ENCODE measurements around the gene PALD1.

The PALD1 gene

DNA sequence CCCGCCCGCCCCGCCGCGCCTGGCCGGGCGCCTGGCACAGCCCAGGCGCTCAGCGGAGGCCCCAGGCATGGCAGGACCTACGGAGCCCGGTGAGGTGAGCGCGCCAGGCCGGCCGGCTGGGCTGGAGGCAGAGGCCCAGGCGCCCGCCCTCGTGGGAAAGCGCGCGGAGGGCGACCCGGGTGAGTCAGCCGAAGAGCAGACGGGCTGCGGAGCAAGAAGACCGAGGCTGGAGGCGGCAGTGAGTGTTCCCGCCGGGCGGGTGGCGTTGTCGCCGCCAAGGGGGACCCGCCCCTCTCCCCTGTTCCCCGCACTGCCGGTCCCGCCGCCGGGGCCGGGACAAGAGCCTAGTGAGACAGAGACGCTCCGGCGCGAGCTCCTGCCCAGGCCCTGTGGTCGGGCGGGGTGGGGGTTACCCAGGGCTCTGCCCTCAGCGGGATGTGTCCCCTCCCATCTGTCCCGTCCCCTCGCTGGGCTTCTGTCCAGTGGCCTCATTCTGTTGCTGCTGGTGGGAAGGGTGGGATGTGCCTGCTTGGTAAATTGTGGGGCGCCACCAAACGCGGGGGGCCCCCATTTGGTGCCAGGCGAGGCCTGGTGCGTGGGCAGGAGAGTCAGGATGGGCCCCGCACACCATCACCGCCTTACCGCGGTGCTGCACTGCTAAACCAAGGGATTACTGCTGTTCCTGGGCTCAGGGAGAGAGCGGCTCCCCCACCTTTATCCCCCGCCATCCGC, 20.1 kb upstream of the PALD1 start:
- peak; percentile 72 for DNase-seq

- peak; percentile 32 for DNase-seq
Observed at GRCh38 chr10:70459061-70459773, 19.4 kb upstream of the PALD1 start.

DNA sequence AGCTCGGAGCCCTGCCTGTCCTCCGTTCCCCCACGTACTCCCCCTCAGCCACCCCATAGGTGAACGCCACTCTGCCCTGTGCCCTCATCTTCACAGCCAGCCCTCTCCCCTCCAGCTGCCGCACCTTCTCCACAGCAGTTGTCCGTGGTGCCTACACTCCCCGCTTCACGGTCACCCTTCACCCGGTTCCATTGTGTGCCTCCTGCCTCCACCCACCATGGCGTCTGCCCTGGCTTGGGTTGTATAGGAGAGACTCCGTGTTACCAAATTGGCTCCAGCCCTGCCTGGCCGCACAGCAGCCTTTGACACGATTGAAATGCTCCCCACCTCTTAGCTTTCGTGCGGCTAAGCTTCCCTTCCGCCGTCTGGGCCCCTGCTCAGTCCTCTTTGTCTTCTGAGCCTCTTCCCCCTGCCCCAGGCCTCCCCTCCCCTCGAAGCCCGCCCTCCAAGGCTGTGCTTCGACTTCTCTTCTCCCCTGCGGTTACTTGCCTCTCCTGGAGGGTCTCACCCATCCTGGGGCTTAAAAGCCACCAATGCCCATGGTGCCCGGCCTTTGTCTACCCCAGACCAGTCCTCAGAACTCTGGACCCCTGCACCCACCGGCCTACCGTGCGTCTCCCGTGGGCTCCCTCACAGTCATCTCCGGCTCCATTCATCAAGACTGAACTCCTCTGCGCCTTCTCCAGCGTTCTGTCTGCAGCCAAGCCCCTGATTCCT, 18.6 kb upstream of the PALD1 start:
- DNase-seq, result peak; percentile 33

DNA sequence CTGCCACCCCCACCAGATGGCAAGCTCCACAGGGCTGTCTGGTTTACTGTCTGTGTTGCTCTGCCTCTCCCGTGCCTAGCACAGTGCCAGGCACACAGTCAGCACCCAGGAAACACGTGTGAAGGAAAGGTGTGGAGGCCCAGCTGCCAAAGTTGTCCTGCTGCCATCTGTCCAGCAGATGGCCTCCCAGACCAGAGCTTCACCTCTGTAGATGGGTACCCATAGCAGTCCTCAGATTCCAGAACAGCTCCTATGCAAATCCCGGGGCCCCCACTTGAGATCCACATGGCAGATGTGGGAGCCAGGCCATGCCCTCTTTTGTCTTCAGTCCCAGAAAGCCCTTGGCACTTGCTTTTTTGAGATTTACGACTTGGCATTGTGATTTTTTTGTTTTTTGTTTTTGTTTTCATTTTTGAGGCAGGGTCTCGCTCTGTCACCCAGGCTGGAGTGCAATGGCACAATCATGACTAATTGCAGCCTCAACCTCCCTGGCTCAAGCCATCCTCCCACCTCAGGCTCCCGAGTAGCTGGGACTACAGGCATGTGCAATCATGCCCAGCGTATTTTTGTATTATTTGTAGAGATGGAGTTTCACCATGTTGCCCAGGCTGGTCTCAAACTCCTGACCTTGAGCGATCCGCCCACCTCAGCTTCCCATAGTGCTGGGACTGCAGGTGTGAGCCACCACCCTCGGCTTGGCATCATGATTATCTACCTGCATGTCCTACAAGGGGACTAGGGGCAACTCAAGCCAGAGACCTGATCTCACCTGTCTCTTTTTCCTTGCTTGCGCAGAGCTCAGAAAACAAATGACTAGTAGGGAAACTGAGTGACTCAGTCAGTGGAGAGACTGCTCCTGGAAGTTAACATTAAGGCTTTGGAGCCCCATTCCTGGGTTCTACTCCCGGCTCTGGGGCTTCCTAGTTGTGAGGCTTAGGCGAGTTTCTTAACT, 16.9 kb upstream of the PALD1 start:
- DNase-seq, result peak; percentile 60

DNA sequence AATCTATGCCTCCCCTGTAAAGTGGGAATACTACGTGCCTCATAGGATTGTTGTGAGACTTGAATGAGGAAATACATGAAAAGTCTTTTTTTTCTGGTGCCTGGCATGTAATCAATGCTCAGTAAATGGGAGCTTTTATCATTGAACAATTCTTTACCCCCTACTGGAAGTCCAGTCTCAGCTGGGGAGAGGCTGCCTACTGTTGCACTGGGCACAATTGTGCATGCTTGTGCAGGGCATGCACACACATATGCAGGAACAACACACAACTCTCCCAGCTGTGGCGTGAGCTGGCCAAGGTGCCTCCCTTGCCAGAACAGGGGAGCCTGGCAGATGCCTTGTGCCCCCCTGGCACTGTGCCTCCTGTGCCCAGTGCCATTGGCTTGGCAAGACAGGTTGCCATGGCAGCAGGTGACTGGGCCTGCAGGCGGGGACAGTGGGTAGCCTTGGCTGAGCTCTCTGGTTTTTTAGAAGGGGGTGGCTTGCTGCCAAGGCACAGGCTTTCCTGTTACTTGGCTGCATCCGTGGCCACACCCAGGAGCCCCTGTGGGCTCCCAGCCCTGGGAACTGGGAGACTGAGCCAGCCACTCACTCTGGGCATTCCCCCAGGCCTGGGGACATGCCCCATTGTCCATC, 16.1 kb upstream of the PALD1 start:
- peak; percentile 78 for DNase-seq

GRCh38 chr10:70465278-70465677, 13.3 kb upstream of the PALD1 start:
- peak; percentile 16 for DNase-seq

- DNase-seq, result peak; percentile 15
Observed at GRCh38 chr10:70465832-70466231, 12.7 kb upstream of the PALD1 start.

DNA sequence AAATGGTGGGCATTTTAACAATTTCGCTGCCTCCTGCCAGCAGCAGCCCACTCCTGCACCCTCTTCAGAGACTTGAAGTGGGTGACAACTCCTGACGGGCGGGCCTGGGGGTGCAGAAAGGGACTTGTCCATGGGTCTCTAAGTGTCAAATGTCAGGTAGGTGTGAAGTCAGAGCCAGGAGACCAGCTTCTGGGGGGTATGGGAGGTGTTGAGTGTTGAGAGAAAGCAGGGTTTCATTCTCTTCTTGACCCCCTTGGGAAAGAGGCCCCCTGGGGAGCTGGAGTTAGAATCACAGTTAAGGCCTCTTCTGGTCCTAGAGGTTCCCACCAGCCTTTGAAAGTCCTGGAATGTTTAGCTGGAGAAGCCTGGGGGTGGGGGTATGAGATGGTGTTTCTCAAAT, 11.6 kb upstream of the PALD1 start:
- DNase-seq, result no peak

DNA sequence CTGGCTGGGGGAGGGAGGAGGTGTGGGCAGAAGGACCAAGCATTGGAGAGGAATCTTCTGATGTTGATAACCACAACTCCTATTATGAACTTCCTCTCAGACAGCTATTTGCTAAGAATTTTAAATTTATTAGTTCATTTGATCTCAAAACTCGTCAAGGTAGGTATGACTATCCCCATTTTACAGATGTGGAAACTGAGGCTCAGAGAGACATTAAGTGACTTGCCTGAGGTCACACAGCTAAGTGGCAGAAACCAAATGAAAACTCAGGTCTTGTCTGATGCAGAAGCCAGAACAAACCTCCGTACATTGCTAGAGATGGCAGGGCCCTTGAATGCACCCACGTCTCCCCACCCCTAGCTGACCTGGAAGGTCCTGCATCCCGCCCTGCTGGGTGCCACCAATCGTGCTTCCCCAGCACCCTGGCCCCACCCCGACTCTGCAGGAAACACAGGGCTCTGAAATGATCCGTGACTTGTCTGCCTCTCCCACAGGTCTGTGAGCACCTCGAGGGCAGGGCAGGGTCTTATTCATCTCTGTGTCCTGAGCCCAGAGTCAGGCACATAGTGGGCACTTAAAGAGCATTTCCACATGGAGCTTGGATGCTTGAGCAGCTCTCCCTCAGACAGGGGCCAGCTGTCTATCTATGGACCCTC, 5.6 kb upstream of the PALD1 start:
- DNase-seq, result no peak

DNA sequence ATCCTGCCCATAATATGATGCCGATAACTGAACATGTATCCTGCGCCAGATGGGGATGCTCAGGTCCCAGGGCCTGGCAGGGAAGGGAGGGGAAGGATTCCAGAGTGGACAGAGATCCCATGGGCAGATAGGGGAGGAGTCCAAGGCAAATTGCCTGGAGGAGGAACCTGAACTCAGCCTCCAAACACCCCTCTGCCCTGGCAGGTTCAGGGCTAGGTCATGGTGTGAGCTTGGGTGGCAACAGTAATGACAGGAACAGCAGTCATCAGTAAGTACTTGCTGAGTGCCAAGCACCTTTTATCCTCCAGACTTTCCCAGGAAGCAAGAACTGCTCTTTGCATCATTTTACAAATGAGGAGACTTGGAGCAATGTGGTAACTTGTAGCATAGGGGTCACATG, 3.8 kb upstream of the PALD1 start:
- no peak for DNase-seq

DNA sequence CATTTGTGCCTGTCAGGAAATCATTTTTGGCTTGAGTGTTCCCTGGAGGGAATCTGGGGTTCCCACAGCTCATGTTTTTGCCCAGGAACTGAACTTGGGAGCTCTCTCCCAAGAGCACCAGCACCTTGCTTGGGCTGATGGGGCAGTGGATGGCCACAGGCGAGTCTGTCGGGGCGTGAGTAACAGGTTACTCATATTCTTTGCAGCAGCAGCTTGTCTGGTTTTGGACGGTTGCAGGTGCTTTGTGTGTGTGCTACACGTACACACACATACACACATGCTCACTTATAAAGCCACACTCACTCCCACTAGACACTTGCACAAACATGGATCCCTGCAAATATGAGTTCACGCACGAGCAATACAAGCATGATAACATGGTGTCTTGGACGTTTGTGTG, 2.9 kb upstream of the PALD1 start:
- DNase-seq, result no peak

DNA sequence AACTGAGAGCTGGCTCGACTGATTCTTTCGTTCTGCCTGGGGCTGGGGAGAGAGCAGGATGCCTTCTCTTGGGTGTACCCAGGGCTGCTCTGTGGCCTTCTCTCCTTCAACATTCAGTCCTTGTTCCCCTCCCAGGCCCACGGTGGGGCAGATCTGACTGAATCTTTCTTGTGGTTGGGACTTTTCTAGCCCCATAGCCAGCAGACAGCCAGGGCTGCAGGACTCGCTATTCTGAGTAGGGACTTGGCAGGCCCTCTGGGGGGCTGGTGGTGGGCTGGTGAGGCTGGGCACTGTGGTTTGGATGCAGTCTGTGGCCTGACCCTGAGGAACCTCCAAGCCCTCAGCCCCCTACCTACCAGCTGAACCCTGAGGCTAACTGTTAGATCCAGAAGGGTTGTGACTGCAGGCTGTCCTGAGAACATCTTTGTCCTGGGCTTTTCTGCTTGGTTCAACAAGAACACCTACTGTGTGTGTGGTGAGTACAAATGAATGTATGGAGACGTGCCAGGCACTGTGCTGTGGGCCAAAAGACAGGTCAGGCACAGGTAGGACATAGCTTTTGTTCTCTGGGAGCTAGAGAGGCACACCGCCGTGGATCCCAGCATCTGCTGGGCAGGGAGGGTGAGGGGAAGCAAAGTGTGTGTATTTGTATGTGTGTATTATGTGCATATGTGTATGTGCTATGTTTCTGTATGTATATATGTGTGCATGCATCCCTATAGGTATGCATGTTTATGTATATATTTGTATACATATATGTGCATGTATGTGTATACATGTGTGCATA, 2.1 kb upstream of the PALD1 start:
- no peak for DNase-seq

DNA sequence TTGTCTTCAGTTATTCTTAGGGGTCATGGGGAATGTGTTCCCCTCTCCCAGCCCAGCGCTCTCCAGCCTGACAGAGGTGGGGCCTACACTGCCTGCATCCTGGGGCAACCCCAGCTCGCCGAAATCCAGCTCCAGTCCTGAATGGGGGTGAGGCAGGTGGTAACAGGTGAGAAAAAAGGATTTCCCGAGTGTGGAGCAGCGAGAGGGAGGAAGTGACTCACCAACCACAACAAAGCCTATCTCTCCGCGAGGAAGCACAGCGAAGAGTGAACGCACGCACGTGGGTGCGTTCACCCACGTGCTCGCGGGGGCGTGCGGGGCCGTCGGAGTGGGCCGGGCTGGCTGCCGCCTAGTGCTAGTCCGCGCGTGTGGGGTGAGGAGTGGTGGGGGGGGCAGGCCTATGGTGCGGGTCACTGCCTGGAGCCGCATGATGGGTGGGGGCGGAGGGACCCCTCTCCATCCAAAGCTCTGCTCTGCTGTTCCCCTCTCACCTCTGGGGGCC, 855 bp upstream of the PALD1 start:
- no peak for DNase-seq

DNA sequence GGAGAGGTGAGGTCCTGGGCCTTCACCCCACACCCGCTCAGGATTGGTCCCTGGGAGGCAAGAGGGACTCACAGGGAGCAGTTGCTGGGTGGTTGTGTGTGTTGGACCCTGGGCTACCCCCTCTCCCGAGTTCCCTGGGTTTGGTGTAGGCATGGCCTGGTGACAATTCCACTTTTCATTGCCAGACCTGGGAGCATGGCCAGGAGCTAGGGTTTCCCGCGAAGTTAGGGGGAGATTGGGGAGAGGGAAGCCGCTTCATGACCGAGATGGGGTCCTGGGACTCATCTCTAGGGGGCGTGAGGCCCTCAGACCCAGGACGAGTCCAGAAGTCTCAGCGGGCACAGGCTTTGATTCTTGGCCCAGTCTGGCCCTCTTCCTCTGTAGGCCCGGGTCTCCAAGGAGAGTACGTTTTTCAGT, 606 bp downstream of the PALD1 start:
- DNase-seq, result no peak

DNA sequence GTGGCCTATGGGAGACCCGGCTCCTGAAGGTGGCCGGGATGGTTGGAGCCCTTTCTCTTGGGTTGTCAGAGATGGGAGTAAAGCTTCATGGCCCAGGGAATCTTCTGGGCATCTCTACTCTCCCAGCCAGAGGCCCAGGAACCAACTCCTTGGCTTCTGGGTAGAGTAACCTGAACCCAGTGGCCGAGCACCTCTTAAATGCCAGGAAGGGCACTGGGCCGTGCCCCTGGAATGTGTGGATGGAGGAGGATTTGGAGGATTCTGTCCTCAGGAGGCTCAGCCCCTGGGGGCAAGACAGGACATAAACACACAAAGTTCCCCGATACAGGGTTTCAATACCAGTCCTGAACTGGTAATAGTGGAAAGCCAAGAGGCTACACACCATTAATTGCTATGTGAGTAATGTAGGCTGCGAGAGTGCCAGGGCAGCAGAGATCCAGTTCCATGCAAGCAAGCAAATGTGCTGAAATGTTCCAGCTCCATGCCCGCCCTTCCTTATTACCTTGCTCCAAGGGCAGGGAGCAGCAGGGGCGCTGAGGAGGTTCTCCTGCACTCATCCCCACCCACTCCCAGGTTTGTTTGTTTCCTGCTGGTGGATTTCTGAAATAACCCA, 1.2 kb downstream of the PALD1 start:
- DNase-seq, result no peak

GRCh38 chr10:70480239-70480861, 1.8 kb downstream of the PALD1 start:
- DNase-seq, result no peak

DNA sequence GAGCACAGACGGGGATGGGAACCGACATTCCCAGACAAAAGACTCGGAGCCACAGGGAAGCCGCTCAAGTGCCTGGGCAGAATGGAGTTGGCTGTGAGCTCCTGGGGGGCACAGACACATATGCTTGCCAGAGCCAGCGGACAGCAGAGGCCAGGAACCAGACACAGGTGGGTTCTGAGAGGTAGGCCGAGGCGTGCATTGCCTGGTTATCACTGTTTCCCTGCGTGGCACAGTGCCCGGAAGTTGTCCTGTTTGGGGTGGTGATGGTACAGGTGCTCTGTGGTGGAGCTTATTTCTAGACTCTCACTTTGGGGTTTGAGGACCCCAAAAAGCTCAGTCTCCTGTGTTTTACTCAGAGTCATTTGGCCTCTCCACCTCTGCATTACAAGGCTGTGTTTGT, 2.5 kb downstream of the PALD1 start:
- no peak for DNase-seq

DNA sequence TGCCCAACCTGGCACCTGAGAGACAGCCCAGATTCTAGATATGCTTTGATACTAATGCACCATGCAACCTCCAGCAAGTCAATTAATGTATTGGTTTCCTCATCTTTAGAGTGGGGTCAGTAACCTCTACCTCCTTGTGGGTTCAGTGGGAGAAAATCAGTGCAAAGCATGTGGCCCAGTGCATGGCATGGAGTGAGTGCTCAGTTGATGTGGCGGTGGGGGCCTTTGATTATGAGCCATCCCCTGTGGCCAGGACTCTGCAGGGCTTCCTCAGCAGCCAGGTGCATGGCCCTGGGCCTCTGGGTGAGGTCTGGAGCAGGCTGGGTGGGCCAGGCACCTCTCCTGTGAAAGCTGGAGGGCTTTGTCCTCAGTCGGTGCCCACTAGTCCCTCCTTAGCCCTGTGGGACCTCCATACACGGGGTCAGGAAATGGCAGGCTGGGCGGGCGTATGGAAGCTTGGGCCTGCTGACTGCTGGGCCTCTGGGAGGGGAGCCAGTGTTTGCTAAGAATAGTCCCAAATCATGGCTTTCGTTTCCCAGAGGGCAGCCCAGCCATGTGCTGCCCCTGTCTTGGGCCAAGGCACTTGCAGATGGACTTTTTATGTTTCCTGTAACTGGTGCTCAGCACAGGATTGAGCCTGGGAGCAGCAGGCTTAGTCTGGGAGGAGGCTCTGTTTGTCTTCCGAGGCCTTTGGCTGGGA, 3.4 kb downstream of the PALD1 start:
- DNase-seq, result peak; percentile 78

All from left hindlimb (tissue), 1 donor.